ENCODE data around the gene WNT3. TPM values are rescaled to one million over a fixed set of nuclear protein-coding genes. Genes with fewer than 3 reads are reported as not detected.

Gene WNT3
- total RNA-seq, 1 donor from 2014 or later = 1.5 TPM

GRCh38 chr17:46796956-46797530 lies 21.4 kb downstream of the WNT3 start:
- Histone ChIP-seq H3K36me3 (no peaks in the 10 kb centered on the region), H3K4me1 (no peaks in the 10 kb centered on the region), H3K27ac (no peak overlapping the region), H3K27me3 (no peaks in the 10 kb centered on the region), H3K4me3 (no peak overlapping the region), H3K9me3 (no peaks in the 10 kb centered on the region)
- intact Hi-C loops (cut with DNase I) = no loop called here
- no peak for DNase-seq (ENCODE audit: extremely low spot score in 2 of 2)
- TF ChIP-seq, protein P1, sequence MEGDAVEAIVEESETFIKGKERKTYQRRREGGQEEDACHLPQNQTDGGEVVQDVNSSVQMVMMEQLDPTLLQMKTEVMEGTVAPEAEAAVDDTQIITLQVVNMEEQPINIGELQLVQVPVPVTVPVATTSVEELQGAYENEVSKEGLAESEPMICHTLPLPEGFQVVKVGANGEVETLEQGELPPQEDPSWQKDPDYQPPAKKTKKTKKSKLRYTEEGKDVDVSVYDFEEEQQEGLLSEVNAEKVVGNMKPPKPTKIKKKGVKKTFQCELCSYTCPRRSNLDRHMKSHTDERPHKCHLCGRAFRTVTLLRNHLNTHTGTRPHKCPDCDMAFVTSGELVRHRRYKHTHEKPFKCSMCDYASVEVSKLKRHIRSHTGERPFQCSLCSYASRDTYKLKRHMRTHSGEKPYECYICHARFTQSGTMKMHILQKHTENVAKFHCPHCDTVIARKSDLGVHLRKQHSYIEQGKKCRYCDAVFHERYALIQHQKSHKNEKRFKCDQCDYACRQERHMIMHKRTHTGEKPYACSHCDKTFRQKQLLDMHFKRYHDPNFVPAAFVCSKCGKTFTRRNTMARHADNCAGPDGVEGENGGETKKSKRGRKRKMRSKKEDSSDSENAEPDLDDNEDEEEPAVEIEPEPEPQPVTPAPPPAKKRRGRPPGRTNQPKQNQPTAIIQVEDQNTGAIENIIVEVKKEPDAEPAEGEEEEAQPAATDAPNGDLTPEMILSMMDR (IDR thresholded peaks at IDR 0.05) = no peak
- TF ChIP-seq POLR2A (IDR thresholded peaks at IDR 0.05) (no peak), POLR2AphosphoS5 (IDR thresholded peaks at IDR 0.05; ENCODE audit: insufficient read depth in 1 of 2, low read depth in 1 of 2) (no peak)

GRCh38 chr17:46796524-46796923 lies 22.0 kb downstream of the WNT3 start:
- TF ChIP-seq, protein P1 (IDR thresholded peaks at IDR 0.05) = no peak
- no peak for TF ChIP-seq POLR2A (IDR thresholded peaks at IDR 0.05)
- no peaks in the 10 kb centered on the region for H3K36me3 ChIP-seq
- no peak for DNase-seq (ENCODE audit: extremely low spot score in 2 of 2)
- H3K27ac ChIP-seq = no peak overlapping the region
- intact Hi-C loops (cut with DNase I) = no loop called here
- H3K4me3 ChIP-seq = no peak overlapping the region
- no peaks in the 10 kb centered on the region for H3K9me3 ChIP-seq
- H3K4me1 ChIP-seq = no peaks in the 10 kb centered on the region
- no peaks in the 10 kb centered on the region for H3K27me3 ChIP-seq

DNA sequence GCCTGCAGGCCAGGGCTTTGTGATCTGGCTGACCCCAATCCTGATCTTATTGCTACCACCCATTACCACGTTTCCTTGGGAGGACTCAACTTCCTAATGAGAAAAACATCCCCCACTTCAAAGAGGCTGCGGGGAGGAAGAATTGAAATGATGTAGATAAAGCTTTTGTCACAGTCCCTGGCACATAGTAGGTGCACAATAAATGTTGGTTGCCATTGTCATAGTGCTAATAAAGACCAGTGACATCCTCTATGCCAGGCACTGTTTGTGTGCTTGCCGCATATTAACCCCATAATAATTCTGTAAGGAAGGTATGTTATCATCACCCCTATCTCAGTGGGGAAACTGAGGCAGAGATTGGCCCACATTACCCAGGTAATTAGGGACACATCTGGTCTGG lies 22.4 kb downstream of the WNT3 start:
- intact Hi-C loops (cut with DNase I) = no loop called here
- no peak overlapping the region for H3K27ac ChIP-seq
- no peaks in the 10 kb centered on the region for H3K4me1 ChIP-seq
- H3K27me3 ChIP-seq = no peaks in the 10 kb centered on the region
- no peak for TF ChIP-seq POLR2A (IDR thresholded peaks at IDR 0.05)
- TF ChIP-seq, protein P1 (IDR thresholded peaks at IDR 0.05) = no peak
- TF ChIP-seq POLR2AphosphoS5 (IDR thresholded peaks at IDR 0.05; ENCODE audit: insufficient read depth in 1 of 2, low read depth in 1 of 2) = no peak
- H3K9me3 ChIP-seq = no peaks in the 10 kb centered on the region
- H3K36me3 ChIP-seq = no peaks in the 10 kb centered on the region
- DNase-seq (ENCODE audit: extremely low spot score in 2 of 2) = no peak
- no peak overlapping the region for H3K4me3 ChIP-seq

DNA sequence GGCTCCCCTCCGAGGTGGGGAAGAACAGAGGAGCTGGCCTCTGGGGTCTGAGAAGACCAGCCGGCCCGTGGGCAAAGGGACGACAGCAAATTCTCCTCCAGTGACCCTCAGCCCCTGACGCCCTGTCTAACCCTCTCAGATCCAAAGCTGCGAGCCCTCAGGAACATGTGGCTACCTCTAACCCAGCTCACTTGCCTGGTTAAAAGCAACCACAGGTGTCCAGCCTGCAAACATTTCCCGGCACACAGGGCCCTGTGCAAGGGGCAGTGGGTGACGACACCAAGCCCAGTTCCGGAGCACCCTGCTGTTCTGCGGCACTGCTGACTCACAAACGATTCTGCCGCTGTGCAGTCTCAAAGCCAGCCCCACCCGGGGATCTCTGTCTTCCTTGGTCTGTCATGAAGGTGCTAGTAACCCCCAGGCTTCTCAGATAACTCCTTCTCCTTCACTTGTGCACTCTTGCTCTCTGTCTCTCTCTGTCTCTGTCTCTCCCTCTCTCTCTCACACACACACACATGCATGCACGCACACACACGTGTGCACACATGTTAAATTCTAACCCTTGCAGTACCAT lies 23.0 kb downstream of the WNT3 start:
- TF ChIP-seq POLR2A (IDR thresholded peaks at IDR 0.05) (no peak), POLR2AphosphoS5 (IDR thresholded peaks at IDR 0.05; ENCODE audit: insufficient read depth in 1 of 2, low read depth in 1 of 2) (no peak)
- TF ChIP-seq, protein P1 (IDR thresholded peaks at IDR 0.05) = no peak
- Histone ChIP-seq H3K27me3 (no peaks in the 10 kb centered on the region), H3K4me3 (no peak overlapping the region), H3K9me3 (no peaks in the 10 kb centered on the region), H3K36me3 (no peaks in the 10 kb centered on the region), H3K27ac (no peak overlapping the region), H3K4me1 (no peaks in the 10 kb centered on the region)
- DNase-seq (ENCODE audit: extremely low spot score in 2 of 2) = no peak
- intact Hi-C loops (cut with DNase I) = no loop called here

DNA sequence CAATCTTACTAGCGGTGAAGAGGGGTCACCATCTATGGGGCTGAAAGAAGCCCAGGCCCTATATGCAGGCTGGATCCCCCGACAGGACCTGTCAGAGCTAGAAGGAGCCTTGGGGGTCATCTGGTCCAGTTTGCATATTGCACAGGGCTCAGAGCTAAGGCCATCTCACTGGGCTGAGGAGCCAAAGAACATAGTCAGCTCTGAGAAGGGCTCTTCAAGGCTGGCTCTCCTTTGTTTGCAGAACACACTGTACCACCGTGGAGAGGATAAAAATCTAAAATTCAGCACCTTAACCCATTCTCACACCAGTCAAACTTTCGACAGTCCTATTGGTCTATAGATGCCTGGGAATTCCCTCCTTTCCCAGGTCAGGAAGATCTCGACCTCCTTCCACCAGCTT lies 24.2 kb downstream of the WNT3 start:
- no peak for DNase-seq (ENCODE audit: extremely low spot score in 2 of 2)
- intact Hi-C loops (cut with DNase I) = no loop called here
- H3K9me3 ChIP-seq = no peaks in the 10 kb centered on the region
- no peaks in the 10 kb centered on the region for H3K27me3 ChIP-seq
- no peaks in the 10 kb centered on the region for H3K36me3 ChIP-seq
- TF ChIP-seq POLR2AphosphoS5 (IDR thresholded peaks at IDR 0.05; ENCODE audit: insufficient read depth in 1 of 2, low read depth in 1 of 2) = no peak
- TF ChIP-seq, protein P1 (IDR thresholded peaks at IDR 0.05) = no peak
- no peak for TF ChIP-seq POLR2A (IDR thresholded peaks at IDR 0.05)
- H3K27ac ChIP-seq = no peak overlapping the region
- H3K4me1 ChIP-seq = no peaks in the 10 kb centered on the region
- no peak overlapping the region for H3K4me3 ChIP-seq

All from vagina (tissue), 2 donors.